Activated CD8-positive, alpha-beta memory T cell treated with anti-CD3 and anti-CD28 coated beads for 36 hours (primary cell): ENCODE measurements around the gene ATP1A2. TPM values are rescaled to one million over a fixed set of nuclear protein-coding genes. Genes with fewer than 3 reads are reported as not detected.
"Not testable (repeated sequence)": the region's sequence is repeated elsewhere in the genome, so short reads cannot be mapped to it uniquely, and the experiment has no call there.

Experiments
- CTCF ChIA-PET: fragments of 350-600 bp; sonication (Branson Sonifier 250); formaldehyde crosslinking; loops from one replicate; lab custom pipeline; 2021; ENCODE audit warnings: antibody characterized with exemption; lab: Charles Lee
- POLR2A ChIA-PET: fragments of 350-600 bp; sonication (Branson Sonifier 250); formaldehyde crosslinking; loops from one replicate; lab custom pipeline; 2021; ENCODE audit warnings: antibody characterized with exemption; lab: Charles Lee
- total RNA-seq, 2 experiments: library from RNA; stranded (reverse); gene quantifications; one replicate each; pipeline ENCODE4 v1.2.3, GENCODE V29; 2021

Gene ATP1A2
- total RNA-seq, 2 experiments from 2014 or later = not detected

DNA sequence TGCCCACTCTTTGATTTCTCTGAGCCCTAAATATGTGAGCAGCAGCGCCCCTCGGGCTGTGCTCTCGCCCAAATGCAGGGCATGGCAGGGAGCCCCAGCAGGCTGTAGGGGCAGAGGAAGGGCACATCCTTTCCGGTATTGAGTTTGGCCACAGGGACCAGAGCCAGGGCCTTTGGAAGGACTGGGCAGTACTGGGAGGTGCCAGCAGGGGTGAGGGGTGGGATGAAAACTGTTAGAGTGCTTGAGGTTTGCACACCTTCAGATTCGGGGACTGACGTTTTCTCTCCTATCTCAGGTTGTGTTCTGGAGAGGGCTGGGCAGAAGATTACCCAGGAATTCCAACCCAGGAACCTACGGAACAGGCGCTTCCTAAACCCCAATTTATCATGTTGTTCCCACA is 2.2 kb upstream of the ATP1A2 start:
- ChIA-PET CTCF (interaction anchor here (1.6 kb wide), 1 partner anchor 10 kb away, joined by 3 read pairs; no protein-coding TSS in a partner anchor), POLR2A (no interaction called here)

DNA sequence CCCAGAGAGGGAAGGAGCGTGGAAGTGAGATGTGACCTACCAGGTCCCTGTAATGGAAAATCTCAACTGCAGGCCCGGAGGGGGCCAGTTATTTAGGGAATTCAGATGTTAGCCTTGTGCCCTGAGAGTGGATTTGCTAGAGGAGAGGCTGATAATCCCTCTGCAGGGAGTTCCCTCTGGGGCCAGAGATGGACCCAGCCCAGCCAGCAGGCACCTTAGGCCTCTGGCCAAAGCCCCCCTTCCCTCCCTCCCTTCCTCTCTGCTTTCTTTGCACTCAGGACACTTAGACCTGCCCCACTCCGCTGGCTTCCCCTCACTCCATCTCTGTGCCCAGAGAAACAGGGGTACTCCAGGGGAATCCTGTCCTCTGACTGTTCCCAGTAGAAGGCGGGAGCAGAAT is 1.5 kb upstream of the ATP1A2 start:
- POLR2A ChIA-PET = no interaction called here
- CTCF ChIA-PET = interaction anchor here (0.5 to 1.6 kb wide), 2 partner anchors 10 to 32 kb away, joined by 3 read pairs; no protein-coding TSS in a partner anchor

DNA sequence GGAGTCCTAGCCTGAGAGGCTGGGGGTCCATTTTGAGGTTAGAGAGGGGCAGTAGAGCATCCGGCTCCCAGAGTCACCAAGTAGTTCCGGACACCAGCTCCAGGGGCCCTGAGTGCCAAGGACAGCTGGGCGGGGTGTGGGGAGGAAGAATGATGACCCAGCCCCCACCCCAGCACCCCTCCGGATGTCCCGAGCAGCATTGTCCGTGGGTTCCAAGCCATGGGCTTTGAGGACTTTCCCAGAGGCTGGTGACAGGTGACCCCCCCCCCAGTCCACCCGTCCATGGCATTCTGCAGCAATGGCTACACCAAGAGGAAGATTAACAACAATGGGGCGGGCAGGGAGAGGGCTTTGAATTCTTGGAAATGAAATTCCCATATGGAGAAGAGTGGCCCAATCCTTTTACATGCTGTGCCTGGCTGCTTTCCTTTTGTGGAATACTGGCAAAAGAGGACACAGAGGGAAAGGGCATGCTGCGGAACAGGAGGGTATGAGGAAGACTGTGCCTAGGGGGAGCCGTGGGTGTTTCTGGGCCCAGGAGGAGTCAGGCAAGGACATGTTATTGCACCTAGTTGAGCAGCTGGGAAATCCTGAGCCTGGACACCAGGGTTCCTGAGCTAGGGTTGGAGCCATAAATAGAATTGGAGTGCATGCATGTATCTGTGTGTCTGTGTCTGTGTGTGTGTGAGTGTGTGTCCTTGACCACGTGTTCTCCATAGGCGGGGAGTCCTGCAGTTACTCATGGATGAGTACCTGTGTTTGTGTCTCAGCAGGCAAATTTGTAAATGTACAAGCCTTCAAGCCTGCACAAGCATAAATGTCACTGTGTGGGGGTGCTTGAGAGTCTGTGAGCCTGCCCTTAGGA is 956 bp downstream of the ATP1A2 start:
- ChIA-PET POLR2A (no interaction called here), CTCF (no interaction called here)

DNA sequence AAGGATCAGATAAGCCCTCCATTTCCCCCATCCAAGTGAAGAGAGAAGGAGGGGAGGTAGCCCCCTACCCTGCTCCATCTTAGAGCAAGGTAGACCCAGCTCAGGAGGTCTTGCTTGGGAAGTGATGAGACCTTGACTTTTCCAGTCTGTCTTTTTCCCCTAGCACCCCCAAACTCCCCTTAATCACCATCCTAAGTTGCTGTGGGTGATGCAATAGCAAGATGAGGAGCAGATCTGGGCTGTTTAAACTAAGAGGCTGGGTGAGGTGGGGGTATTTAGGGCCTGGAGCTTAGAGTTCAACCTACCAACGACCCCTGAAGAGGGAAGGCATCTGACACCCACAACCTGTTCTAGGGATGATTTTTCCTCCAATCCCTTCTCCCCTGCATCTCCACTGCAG is 1.7 kb downstream of the ATP1A2 start:
- ChIA-PET CTCF (no interaction called here), POLR2A (no interaction called here)

DNA sequence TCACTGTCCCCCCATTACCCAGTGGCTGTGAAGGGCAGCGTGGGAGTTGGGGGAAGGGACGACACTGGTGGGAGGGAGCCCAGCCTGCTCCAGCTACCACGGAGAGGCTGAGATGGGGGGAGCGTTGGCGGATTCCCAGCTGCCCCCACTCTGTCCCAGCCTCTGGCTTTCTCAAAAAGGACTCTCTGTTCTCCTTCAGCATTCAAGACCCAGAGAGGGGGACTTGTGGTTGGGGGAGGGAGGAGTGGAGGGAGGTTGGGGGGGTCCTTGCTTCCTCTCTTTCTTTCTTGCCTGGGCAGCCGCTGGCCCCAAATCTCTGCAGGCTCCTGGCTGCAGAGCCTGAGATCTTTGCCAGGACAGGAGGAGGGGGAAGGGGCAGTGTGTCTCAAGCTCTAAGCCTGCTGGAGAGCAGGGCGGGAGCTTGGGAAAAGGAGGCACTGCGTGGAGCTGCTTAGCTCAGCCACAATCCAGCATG is 2.2 kb downstream of the ATP1A2 start:
- POLR2A ChIA-PET = no interaction called here
- CTCF ChIA-PET = no interaction called here

DNA sequence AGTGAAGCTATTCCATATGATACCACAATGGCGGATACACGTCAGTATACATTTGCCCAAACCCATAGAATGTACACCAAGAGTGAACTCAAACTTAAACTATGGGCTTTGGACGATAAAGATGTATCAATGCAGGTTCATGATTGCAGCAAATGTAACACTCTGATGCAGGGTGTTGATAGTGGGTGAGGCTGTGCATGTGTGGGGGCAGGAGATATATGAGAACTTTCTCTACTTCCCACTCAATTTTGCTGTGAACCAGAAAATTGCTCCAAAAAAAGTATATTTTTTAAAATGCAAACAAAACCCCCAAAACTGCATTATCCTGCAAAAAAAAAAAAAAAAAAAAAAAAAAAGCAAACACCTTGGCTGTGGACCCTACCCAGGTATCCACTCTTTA is 3.4 kb downstream of the ATP1A2 start:
- ChIA-PET CTCF (interaction anchor here (1.1 kb wide), 1 partner anchor 10 kb away, joined by 3 read pairs; no protein-coding TSS in a partner anchor), POLR2A (no interaction called here)

DNA sequence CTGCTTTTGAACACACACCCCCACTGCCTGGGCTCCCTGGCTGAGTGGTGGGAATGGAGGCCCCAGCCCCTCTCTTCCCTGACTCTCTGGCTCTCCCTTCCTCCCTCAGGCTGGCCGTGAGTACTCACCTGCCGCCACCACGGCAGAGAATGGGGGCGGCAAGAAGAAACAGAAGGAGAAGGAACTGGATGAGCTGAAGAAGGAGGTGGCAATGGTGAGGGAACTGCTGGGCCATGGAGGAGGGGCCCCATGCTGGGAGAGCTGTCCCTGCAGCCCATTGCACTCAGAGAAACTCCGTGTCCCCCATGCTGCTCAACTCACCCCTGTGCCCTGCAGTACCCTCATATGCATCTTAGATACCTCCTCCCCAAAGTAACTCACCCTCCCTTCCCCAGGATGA is 5.2 kb downstream of the ATP1A2 start:
- ChIA-PET CTCF (no interaction called here), POLR2A (no interaction called here)

DNA sequence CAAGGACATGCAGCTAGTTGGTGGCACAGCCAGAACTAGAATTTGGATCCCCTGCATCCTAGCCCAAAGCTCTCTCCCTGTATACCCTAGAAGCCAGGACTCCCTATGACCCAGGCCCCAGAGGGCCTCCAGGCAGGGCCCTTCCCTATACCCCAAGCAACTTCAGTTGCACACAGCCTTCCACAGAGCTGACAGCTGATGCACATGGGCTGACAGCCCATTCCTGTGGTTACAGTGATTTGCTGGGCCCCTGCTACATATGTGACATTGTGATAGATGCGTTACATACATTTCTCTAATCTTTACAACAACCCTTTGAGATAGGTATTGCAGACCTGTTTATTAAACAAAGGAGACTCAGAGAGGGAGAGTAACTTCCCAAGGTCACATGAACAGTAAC is 5.8 kb downstream of the ATP1A2 start:
- ChIA-PET CTCF (no interaction called here), POLR2A (no interaction called here)

DNA sequence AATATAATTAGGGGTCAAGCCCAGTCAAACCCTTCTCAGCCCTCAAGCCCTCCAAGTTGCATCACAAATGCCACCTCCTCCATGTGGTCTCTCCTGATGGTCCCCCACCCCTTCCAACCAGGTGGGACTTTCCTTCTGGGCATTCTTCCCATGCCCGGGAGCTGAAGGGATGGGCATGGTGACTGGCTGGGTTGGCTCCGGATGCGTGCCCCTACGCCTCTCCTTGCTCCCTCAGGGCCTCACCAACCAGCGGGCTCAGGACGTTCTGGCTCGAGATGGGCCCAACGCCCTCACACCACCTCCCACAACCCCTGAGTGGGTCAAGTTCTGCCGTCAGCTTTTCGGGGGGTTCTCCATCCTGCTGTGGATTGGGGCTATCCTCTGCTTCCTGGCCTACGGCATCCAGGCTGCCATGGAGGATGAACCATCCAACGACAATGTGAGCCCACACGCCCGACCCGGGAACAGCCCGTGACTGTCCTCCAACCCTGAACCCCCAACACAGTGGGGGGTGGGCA is 7.5 kb downstream of the ATP1A2 start:
- ChIA-PET POLR2A (no interaction called here), CTCF (interaction anchor here (0.7 kb wide), 1 partner anchor 201 kb away, joined by 4 read pairs; no protein-coding TSS in a partner anchor)

DNA sequence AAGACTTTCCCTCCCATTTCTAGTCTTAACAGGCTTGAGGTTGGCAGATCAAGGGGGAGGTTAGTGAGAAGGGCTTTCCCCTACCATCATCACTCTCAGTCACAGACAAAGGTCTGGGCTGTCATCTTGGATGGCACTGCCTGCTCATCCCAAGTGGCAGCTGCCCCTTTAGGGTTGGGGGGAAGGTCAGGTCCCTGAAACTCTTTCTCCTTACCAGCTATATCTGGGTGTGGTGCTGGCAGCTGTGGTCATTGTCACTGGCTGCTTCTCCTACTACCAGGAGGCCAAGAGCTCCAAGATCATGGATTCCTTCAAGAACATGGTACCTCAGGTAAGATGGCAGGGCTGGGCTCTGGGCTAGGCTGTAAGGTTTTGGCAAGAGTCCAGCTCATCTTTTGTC is 8.2 kb downstream of the ATP1A2 start:
- ChIA-PET POLR2A (no interaction called here), CTCF (interaction anchor here (1.3 kb wide), 1 partner anchor 15 kb away, joined by 3 read pairs; no protein-coding TSS in a partner anchor)

DNA sequence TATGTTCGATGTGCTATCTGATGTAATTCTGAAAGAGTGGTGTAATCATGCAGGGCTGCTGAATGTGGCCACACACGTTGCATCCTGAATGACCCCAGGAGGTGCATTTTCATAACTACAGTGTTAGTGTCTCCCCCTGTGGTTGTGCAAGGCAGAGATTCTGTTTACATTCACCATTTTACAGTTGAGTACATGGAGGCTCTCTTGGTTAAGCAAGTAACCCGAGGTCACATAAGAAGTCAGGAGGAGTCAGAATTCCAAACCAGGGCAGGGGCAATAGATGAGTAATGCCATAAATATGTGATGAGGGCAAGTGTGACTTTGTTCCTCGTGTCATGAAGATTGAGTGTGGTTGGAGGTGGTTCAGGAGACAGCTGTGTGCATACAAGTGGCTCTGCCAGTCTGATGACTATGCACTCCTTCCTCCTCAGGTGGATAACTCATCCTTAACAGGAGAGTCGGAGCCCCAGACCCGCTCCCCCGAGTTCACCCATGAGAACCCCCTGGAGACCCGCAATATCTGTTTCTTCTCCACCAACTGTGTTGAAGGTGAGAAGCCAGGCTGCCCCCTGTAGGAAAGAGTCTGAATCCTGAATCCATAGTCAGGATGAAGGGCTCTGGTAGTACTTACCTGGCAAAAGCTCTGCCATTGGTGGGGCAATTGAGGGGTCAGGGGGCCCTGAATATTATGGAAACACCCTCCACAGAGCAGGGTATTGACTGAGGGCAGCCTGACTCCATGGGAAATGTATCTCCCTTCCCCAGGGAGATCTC is 9.3 kb downstream of the ATP1A2 start:
- POLR2A ChIA-PET = no interaction called here
- CTCF ChIA-PET = interaction anchor here (1.3 kb wide), 1 partner anchor 16 kb away, joined by 3 read pairs; no protein-coding TSS in a partner anchor

DNA sequence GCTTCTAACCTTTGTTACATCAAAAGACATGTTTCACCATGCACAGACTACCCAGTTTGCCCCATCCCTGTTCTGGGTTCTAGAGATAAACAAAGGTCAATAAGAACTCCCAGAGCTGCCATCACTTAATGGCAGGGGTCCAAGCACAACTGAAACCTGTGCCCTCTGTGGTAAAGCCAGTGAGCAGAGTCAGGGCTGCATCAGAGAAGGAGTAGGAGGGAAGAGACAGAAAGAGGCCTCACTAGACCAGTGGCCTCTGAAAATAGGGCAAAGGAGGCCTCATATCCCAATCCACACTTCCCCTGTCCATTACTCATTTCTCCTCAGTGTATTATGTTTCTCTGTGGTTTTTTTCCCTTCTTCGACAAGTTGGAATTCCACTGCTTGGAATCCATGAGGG is 10.2 kb downstream of the ATP1A2 start:
- CTCF ChIA-PET = no interaction called here

DNA sequence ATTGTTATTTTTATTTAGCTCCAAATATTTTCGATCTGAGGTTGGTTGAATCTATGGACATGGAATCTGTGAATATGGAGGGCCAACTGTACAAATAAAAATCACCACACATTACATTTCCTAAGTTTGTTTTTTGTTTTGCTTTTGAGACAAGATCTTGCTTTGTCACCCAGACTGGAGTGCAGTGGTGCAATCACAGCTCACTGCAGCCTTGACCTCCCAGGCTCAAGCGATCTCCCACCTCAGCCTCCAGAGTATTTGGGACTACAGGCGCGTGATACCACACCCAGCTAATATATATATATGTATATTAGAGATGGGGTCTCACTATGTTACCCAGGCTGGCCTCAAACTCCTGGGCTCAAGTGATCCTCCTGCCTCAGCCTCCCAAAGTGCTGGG is 10.8 kb downstream of the ATP1A2 start:
- POLR2A ChIA-PET, CTCF ChIA-PET: not testable (repeated sequence)

More for the DNA sequence above, 10.2 kb downstream of the ATP1A2 start:
- POLR2A ChIA-PET = no interaction called here

DNA sequence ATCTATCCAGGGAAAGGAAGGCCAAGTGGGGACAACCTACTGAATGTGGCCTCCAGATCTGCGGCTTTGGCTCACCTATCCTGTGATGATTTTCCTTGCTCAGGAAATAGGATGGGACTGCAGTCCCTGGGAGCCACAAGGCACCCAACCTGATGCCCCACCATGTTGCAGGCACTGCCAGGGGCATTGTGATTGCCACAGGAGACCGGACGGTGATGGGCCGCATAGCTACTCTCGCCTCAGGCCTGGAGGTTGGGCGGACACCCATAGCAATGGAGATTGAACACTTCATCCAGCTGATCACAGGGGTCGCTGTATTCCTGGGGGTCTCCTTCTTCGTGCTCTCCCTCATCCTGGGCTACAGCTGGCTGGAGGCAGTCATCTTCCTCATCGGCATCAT is 11.8 kb downstream of the ATP1A2 start:
- ChIA-PET POLR2A (no interaction called here), CTCF (no interaction called here)

DNA sequence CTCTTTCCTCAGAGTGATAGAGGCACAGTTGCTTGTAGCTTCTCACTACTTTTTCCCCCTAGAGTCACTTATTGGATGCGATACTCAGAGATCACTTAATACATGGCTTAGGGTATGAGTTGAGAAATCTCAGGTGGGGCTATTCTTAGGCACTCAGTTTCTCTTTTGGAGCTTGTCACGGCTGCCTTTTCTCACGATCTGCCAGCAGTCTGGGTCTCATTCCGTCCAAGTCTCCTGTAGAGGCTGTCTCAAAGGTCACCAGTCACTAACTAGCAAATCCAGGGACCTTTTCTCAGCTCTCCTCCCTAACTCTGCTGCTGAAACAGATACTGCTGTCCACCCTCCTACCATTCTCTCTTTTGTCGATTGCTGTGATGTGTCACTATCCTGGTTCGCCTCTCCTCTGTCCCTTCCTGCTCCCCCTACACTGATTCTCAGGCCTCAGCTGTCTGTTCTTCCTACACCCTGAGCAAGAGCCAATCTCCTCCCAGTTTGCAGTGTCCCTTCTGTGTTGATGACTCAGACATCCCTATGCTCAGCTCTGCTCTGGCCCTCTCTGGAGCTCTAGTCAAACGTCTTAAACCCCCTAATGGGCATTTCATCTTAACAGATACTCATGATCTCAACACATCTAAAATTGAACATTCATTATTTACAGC is 12.4 kb downstream of the ATP1A2 start:
- CTCF ChIA-PET = no interaction called here
- POLR2A ChIA-PET = no interaction called here

DNA sequence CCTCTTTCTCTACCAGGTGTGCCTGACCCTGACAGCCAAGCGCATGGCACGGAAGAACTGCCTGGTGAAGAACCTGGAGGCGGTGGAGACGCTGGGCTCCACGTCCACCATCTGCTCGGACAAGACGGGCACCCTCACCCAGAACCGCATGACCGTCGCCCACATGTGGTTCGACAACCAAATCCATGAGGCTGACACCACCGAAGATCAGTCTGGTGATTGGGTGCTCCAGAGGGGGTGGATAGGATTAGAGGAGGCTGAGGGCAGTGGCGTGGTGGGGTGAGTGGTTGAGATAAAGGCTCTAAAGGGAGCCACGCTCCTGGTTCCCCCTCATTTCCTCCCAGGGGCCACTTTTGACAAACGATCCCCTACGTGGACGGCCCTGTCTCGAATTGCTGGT is 13.1 kb downstream of the ATP1A2 start:
- ChIA-PET CTCF (no interaction called here), POLR2A (no interaction called here)

DNA sequence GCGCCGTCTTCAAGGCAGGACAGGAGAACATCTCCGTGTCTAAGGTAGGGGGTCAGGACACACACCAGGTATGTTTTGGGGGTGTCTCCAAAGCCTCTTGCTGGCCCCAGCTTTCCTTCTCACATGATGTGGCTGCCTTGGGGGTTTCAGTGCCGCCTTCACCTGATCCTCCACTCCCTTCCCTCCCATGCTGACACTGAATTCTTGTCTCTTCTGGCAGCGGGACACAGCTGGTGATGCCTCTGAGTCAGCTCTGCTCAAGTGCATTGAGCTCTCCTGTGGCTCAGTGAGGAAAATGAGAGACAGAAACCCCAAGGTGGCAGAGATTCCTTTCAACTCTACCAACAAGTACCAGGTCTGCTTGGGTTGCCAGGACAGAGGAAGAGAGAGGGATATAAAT is 13.5 kb downstream of the ATP1A2 start:
- CTCF ChIA-PET = no interaction called here
- POLR2A ChIA-PET = no interaction called here

DNA sequence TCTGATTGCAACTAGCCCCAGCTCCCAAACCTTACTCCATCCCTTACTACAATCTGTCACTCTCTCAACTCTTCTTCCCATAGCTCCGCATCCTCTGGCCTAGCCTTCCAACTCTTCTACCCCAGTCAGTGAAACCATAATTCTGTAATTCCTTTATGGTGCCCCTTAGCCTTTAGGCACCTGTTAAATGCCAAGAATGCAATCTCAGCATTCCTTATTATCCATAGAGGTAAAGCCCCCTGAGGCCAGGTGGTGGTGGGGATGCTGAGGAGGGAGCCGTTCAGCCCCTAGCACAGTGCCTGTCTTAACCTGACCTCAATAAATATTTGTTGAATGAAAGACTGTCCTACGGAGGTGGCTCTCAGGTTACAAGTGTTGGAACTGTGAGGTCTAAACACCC is 14.0 kb downstream of the ATP1A2 start:
- ChIA-PET POLR2A (no interaction called here), CTCF (no interaction called here)

DNA sequence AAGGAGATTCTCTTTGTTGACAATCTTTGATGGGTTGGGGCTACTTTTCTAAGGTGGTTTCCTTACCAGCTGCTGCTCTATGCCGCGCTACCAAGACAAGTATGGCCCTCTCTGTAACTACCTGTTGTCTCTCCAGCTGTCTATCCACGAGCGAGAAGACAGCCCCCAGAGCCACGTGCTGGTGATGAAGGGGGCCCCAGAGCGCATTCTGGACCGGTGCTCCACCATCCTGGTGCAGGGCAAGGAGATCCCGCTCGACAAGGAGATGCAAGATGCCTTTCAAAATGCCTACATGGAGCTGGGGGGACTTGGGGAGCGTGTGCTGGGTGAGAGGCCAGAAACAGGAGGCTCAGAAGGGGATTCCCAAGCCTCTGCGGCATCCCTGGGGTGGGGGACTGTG is 14.4 kb downstream of the ATP1A2 start:
- ChIA-PET POLR2A (no interaction called here), CTCF (no interaction called here)

DNA sequence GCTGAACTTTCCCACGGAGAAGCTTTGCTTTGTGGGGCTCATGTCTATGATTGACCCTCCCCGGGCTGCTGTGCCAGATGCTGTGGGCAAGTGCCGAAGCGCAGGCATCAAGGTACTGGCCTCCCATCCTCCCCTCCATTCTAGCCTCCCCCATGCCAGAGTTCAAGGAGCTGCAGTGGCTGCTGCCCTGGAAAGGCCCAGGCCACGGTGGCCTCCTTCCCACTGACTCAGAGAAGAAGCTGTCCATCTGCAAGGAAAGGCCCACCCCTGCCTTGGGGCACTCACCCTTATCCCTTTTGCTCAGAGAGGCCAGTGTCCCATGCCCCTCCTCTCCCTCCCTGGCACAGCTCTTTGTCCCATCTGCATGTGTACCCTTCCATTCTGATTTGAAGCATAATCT is 14.9 kb downstream of the ATP1A2 start:
- ChIA-PET CTCF (no interaction called here), POLR2A (no interaction called here)
